ENCODE results near the gene TRPT1.
"Not testable (repeated sequence)": the region's sequence is repeated elsewhere in the genome, so short reads cannot be mapped to it uniquely, and the experiment has no call there.

TRPT1 gene

DNA sequence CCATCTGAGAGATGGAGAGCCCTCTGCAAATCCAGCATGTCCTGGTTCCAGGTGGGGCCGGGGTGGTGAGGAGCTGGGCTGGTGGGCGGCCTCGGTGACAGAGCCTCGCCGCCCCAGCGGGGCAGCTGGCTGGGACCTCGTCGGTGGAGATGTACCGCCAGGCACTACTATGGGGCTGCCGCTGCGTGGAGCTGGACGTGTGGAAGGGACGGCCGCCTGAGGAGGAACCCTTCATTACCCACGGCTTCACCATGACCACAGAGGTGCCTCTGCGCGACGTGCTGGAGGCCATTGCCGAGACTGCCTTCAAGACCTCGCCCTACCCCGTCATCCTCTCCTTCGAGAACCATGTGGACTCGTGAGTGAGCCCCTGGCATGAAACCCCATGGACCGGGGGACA, 32.4 kb upstream of the TRPT1 start:
- no peak for DNase-seq

DNA sequence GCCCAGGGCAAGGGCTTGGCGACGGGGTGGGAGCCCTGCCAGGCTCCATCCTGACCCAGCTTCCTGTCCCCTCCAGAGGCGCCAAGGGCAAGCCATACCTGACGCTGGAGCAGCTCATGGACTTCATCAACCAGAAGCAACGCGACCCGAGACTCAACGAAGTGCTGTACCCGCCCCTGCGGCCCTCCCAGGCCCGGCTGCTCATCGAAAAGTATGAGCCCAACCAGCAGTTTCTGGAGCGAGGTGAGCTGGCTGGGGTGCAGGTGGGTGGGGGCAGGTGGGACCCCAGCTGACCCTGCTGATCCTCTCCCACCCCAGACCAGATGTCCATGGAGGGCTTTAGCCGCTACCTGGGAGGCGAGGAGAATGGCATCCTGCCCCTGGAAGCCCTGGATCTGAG, 30.3 kb upstream of the TRPT1 start:
- DNase-seq, result no peak

DNA sequence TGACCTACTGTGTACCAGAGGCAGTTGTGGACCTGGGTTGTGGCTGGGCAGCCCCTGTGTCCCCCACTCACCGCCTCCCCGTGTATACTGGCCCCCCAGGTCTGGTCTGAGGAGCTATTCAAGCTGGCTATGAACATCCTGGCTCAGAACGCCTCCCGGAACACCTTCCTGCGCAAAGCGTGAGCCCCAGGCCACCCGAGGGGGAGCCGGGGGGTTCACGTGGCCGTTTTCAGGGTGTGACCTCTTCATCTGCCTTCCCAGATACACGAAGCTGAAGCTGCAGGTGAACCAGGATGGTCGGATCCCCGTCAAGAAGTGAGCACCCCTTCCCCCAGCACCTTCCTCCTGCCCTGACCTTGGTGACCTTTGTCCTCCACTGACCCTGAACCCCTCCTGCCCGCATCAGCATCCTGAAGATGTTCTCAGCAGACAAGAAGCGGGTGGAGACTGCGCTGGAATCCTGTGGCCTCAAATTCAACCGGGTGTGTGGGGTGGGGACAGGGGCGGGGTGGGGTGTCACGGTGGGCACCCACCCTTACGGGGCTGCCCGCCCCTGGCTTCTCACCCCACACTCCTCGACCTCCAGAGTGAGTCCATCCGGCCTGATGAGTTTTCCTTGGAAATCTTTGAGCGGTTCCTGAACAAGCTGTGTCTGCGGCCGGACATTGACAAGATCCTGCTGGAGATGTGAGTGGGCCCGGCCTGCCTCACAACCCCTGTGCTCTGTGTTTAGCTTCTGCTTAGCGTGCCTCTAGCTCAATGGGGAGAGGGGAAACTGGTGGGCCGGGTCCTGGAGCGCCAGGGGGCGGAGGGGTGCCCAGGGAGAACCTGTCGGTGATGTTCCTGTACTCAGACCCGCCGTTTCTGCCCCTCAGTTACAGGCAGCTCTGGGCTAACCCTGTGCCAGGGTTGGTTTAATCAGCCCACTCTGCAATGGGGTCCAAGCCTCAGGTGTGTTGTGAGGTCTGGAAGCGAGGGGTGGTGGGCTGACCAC, 29.4 kb upstream of the TRPT1 start:
- no peak for DNase-seq

DNA sequence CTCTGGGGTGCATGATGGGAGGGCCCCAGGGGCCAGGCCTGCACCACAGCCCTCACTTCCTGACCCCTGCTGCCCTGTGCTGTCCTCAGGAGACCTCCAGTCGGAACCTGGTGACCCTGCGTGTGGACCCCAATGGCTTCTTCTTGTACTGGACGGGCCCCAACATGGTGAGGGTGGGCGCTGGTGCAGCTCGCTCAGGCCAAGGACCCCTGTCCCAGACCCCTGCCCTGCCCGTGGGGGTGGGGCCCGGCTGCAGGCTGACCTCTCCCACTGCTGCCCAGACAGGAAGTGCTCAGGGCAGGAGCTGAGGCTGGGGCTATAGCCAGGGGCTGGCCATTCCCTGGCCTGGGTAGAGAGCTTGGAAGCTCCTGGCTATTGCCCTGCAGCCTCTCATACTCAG, 28.3 kb upstream of the TRPT1 start:
- no peak for DNase-seq

DNA sequence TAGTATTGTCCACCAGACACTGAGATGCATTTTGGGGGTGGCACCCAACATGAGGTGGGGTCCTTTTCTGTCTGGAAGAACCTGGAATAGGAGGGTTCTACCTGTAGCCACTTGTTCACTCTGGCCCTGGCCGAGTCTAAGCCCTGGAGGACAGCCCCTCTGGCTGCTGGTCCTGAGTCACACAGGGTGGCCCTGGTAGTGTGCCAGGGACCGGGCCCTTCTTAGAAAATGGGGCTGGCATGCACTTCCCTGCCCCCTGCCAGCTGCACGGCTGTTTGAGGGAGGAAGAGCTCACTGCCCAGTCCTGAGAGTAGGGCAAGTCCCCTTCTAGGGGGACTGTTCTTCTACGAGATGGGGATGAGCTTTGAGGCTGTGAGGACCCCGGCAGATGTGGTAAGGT, 27.5 kb upstream of the TRPT1 start:
- DNase-seq, result no peak

DNA sequence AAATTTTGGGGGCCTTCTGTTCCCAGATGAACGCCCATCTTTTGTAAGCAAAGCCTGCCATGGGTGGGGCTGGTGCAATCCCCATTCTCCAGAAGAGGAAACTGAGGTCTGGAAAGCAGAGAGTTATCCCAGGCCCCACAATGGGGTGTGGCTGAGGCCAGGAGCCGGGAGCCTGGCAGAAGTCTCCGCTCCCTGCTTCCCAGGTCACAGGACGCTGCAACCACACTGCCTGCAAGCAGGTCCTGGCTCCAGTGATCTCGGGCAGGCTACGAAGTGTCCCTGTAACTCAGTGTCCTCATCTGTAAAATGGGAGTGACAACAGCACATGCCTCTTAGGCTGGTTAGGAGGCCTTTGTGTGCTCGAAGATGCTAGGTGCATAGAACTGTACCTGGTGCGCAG, 27.1 kb upstream of the TRPT1 start:
- DNase-seq, result no peak

DNA sequence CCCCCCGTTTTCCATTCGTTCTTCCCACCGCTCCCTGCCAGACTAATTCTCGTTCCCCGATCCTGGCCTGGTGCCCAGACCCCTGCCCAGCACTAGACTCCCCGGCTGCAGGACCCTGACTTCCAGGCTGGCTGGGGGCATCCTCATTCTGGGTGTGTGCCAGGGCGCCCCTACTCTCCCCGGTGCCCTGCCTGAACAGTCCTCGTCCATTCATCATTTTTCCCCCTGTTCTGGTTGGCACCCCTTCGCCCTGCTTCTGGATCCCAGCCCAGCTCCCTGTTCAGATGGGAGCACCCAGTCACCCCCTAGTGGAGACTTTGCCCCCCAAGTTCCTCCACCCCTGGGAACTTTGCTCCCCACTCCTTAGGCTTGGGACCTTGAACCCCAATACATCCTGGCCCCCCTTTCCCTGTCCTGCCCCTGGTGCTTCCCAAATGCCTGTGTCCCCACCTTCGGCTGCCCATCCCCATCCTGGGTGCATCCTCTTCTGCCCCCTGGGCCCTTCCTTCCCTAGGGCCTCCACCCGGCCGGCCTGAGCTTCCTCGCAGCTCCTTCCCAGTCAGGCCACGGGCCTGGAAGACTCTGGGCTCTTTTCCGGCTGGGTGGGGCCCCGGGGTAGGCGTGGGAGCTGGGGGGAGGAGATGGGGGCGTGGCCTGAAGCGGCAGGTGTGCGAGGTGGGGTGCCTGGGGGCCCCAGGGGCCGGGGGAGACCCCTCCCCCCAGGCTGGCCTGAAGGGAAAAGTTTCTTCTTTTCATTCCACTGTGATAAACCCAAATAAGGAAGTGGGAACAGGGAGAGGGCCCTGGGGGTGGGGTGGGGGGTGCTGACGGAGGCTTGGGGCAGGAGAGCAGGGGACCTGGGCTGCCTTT, 26.3 kb upstream of the TRPT1 start:
- DNase-seq, result peak; percentile 42

DNA sequence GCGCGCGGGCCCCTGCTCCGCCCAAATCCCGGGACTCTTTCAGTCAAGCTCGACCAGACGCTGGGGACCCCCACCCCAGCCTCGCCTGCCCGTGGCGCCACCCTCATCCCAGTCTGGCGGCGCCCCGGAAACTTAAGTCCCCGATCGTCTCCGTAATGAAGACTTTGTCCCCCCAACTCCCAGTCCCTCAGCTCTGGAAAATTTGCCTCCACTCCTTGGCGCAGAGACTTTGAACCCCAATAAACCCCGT, 25.7 kb upstream of the TRPT1 start:
- no peak for DNase-seq

DNA sequence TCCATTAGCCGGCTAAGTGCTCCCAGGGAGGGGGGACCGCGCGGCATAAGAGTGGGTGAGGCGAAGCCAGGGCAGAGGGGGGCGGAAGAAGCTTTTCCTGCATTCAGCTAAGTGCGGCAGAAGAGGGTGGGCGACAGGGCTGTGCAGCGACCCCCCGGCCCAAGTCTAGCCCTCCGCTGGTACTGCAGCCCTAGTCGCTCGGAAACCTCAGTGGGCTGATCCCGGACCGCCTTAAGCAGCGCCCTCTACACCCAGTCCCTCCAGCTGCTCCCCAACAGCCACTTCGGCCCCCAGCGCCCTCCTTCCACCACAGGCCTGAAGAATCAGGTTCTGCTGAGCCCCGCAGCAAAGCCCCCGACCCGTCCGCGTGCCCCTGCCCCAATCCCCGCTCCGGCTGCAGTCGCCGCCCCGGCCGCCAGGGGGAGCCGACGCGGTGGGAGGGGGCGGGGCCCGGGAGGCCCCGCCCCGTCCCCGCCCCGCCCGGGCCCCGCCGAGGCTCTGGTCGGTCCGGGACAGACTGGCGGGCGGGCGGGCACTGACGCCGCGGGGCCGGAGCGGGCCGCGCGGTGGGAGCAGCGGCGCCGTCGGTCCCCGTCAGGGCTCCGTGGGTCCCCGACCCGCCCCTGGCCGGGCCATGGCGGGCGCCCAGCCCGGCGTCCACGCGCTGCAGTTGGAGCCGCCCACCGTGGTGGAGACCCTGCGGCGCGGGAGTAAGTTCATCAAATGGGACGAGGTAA, 25.2 kb upstream of the TRPT1 start, which contains the start of gene PLCB3:
PLCB3 (plus strand) TSS at position 515 of the 737 bp plus-strand sequence; CDS start at position 635, 120 bp downstream.
- DNase-seq, result peak; percentile 54

DNA sequence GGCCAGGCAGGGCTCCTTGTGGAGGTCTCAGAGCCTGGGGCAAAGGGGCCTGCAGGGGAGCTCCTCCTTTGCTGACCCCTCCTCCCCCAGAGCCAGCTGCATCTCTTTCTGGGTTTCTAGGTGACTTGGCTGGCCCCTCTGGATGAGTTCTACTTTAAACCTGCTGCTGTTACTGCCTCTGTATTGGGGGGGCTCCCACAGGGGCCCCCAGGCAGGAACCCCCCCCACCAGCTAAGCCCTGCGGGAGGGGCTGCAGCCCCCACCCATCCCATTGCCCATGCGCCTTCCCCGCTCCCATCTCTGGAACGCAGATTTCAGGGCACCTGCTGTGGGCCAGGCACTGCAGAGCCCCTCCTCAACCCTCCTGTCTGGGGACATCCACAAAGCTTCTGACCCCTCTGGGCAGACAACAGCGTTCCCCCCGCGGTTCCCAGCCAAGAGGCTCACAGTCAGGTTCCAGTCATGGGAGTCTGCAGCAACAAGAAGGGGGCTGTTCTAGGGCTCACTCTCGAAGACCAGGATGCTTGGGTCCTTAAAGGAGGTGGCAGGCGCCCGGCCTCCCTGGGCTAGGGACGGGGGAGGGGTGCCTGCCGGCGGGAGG, 24.5 kb upstream of the TRPT1 start:
- no peak for DNase-seq

DNA sequence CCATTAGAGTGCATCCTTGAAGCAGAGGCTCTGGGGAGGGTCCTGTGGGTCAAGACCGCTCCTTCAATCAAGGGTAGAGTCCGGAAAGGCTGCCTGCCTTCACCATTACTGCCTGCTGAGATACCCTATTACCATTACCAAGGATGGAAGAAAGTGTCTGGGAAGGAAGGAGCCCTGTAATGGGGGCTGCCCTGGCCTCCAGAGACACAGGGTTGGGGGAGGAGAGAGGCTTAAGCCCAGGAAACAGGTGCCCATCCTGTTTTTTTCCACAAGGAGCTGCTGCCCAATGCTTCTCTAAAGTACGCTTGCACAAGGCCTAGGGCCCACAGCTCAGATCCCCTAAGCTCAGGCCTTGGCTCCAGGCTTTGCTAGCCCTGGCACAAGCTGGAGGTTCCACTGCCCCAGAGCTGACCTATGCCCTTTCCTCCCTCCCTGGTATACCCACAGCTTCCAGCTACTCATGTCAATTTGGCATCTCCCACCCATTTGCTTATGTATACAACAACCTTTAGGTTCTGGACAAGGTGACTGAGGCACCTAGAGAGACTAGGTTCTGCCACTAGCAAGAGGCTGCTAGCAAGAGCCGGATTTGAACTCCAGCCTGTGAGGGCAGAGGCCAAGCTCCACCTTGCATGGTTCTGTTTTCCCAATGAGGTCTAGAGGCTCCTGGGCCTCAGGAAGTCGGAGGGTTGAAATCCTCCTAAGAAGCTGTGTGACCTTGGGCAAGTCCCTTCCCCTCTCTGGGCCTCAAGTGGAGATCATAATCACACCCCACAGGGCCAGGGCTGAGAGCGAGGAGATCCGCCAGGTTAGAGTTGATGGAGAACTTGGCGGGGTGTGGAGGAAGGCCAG, 23.8 kb upstream of the TRPT1 start:
- DNase-seq, result no peak

DNA sequence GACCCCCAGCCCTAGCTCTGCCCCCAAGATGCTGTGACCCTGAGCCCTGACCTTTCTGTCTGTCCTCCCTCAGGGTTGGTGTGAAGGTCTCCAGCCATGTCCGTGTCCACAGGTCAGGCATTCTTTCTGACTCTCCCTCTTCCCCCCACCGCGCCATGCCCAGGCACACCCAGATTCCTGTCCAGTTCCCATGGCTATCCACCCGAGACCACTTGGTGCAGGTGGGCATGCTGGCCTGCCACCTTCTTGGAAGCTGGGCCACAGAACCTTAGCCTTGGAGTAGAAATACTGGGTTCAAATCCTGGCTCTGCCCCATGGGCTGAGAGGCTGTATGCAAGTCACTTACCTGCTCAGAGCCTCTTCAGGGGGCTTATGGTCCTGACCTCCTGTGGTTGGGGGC, 23.1 kb upstream of the TRPT1 start:
- DNase-seq, result no peak

DNA sequence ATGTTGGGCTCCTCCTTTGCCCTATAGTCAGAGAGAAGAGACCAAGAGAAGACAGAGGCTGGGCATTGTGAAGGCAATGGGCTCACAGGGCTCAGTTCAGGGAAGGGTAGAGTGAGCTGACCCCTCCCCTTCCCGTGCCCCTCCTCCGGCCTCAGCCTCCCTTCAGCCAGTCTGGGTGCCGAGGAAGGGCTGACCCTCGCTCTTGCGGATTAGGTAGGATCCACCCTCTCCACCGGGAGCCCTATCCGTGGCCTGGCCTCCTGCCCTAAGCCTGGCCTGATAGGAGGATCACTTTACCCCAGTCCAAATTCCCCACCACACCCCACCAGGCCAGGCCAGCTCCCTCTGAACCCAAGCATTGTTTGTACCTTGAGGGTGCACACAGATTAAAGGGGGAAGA, 22.6 kb upstream of the TRPT1 start:
- DNase-seq, result no peak

DNA sequence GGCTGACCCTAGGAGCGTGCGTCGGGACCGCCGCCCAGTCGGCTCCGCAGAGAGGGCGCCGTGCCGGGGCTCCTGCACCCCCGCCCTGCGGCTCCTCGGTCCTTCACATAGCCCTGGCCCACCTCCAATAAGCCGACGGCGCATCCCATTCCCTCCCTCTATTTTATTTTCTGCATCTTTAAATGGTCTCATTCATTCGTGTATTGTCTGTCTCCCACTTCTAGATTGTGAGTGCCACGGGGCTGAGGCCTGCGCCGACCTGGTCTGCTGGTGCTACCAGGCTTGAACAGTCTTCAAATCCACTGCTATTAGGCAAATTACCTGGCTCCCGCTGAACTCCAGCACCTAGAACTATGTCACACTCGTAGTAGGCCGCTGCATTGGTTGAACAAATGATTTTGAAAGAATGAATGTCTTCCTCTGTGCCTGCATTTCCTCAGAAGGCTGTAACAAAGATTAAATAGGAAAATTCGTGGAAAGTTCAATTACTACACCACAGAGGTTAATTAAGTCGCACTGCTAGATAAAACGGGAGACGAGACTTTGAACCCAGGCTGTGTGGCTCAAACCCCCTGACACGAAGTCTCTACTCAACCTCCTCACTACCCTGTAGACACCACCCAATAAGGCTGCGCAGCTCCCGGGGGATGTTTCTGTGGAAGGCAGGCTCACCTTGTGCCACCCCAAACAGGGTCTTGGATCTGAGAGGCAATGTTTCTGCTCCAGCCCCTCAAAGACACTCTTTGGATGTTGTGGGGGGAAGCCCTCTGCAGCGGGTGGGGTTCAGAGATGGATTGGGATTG, 21.9 kb upstream of the TRPT1 start:
- no peak for DNase-seq

DNA sequence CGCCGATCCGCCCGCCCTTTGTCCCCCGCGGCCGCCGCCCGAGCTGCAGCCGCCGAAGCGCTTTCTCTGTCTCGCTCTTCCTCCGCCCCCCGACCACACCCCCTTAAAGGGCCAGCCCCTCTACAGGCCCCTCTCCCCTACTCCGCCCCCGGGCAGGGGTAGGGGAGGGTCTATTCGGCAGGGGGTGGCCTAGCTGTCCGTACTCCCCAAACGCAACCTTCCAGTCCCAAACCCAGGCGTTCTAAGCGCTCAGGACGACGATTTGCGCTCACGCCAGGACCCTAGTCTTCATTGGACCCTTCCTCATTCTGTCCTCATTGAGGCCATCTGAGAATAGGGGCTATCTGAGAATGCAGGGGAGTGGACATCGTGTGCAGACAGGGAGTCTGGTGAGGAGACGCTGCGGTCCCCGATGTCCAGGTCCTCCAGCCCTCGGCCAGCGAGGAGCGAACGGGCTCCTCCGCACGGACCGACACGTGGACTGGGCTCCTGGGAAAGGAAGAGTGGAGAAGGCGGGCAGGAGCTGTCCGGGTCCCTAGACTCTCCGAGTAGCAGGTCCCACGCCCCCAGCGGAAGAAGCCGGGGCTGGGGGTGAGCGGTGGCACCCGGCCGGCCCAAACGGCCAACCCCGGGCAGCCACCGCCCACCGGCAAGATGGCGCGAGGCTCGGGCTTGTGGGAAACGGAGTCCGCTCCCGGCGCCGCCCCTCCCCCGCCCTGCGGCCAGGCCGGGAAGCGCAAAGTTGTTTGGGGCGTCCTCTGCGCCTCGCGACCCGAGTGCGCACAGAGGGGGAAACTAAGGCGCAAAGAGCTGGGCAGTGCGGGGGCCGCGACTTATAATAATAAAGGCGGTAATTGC, 21.1 kb upstream of the TRPT1 start, which contains the start of gene PPP1R14B:
PPP1R14B (minus strand) TSS at position 73 of the 858 bp plus-strand sequence. CDS start 270 bp downstream, outside the sequence.
- DNase-seq, result peak; percentile 89

DNA sequence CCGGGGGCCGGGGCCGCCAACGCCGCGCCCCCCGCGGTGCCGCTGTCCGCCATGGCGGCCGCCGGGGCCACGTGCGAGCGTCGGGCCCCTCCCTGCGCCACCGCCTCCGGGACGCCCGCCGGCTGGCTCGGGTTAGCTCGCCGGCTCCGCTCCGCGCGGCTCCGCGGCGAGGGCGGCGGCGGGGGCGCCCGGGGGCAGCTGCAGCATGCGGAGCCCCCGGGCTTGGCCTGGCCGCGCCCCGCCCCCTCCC, 20.6 kb upstream of the TRPT1 start:
- DNase-seq, result not testable (repeated sequence)

DNA sequence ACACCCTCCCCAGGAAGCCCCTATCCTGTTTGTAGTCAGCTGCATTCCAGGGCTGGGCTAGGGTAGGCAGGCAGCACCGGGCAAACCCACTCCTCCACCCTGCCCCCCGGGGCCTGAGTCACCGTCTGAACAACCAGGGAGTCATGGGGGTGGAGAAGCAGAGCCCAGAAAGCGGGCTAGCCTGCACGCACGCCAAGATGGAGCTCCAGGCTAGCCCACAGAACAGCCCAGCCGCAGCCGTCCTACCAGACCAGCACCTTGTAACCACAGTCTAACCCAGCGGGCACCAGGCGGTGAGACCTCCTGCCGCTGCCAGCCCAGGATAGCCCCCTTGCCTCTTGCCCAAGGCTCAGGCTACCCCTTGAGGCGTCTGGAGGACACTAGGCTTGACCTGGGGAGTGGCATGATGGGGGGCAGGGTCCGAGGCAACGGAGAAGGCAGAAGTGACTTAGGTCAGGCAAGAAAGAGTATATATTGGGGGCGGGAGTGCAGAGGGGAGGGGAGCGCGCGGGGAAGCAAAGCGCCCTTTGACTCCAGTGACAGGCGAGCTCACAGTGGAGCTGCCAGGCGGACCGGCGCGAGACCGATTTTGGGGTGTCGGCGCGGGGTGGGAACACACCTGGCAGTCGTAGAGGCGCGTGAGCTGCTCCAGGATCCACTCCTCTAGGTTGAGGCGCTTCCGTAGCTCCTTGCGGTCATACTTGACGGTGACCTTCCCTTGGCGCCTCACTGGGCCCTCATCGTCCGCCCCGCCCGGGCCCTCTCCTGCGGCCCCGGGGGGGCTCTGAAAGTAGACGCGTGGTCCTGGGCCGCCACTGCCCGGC, 20.0 kb upstream of the TRPT1 start:
- DNase-seq, result peak; percentile 96

DNA sequence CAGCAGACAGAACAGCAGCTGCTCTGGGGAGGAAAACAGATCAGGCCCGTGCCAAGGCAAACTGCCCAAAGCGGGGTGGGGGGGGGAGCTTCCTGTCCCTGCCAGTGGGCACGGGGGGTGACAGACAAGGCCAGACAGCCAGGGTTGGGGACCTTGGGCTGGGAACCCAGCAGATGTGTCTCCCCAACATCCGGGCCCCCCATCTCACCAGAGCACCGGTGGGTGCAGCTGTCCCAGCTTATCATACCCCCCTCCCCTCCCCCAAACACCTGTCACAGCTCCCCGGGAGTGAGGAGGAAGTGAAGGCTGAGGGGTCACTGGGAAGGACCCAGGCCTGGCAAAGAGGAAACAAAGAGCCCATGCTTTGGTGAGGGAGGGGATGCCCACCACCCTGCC, 19.4 kb upstream of the TRPT1 start:
- DNase-seq, result no peak

DNA sequence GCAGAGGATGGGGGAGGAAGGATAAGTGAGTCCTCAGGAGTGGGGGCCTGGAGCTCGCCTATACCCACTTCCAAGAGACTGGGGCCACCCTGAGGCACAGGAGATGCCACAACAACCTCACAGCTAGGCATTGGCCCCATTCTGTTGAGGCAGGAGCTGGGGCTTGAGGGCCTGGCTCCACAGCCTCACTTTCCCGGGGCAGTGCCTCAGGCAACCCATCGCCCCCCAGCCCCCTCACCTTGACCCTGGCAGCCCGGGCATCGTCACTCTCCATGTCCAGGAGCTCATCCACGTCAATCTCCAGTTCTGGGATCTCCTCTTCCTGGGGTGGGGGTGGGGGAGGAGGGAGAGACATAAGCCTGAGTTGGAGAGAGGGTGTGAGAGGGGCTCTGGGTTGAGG, 19.0 kb upstream of the TRPT1 start:
- DNase-seq, result no peak
